ENCODE measurements around the gene GATA3. TPM values are rescaled to one million over a fixed set of nuclear protein-coding genes. Genes with fewer than 3 reads are reported as not detected.

Gene GATA3
- total and polyA plus RNA-seq, 2 experiments from 2014 or later: 0.23 TPM; not detected in 1

GRCh38 chr10:8052956-8053445 lies 1.5 kb upstream of the GATA3 start:
- peaks cover 4% of the 10 kb centered on the region; the same call in 1 of the 2 replicates for H4K20me1 ChIP-seq (replicated peaks; ENCODE audit: insufficient read depth)
- H3K4me2 ChIP-seq: peak overlapping the region; percentile 99
- no peak for TF ChIP-seq REST (IDR thresholded peaks at IDR 0.05; ENCODE audit: unreplicated experiment)
- no peak for TF ChIP-seq EZH2phosphoT487 (IDR thresholded peaks at IDR 0.05; ENCODE audit: unreplicated experiment)
- TF ChIP-seq ZNF114 (CRISPR knock-in tag; IDR thresholded peaks at IDR 0.05): no peak
- peak; percentile 91 for TF ChIP-seq EZH2 (IDR thresholded peaks at IDR 0.05; ENCODE audit: low read depth, unreplicated experiment)
- TF ChIP-seq POLR2AphosphoS5 (IDR thresholded peaks at IDR 0.05; ENCODE audit: low read depth): no peak
- TF ChIP-seq ZNF331 (CRISPR knock-in tag; IDR thresholded peaks at IDR 0.05; ENCODE audit: low read depth): no peak
- TF ChIP-seq CTCF (conservative IDR thresholded peaks at IDR 0.05; ENCODE audit: low read depth in 2 of 2): peak in 1 of 2 experiments; percentile 66; a peak in 2 of 4 replicates
- Mint-ChIP-seq H3K4me3 (peak overlapping the region; percentile 66), H3K27ac (no peak overlapping the region), H3K9me3 (no peaks in the 10 kb centered on the region; the same call in 2 of the 3 replicates), H3K36me3 (ENCODE audit: low read depth) (peaks cover 2% of the 10 kb centered on the region; the same call in 1 of the 3 replicates), H3K4me1 (peaks cover 51% of the 10 kb centered on the region), H3K27me3 (ENCODE audit: insufficient read depth, low read depth, poor library complexity) (peaks cover 91% of the 10 kb centered on the region)
- H3K27ac ChIP-seq (ENCODE audit: low read depth): no peak overlapping the region
- no peaks in the 10 kb centered on the region for H3K9me2 ChIP-seq (ENCODE audit: insufficient read depth)
- peak overlapping the region; percentile 60 for H3K4me3 ChIP-seq
- no peak for ATAC-seq
- DNase-seq (ENCODE audit: low spot score): no peak
- no peaks in the 10 kb centered on the region for H3K79me2 ChIP-seq (replicated peaks; ENCODE audit: insufficient read depth)
- peaks cover 49% of the 10 kb centered on the region for H3K4me1 ChIP-seq (ENCODE audit: insufficient read depth)
- peaks cover 97% of the 10 kb centered on the region for H3K27me3 ChIP-seq (ENCODE audit: insufficient read depth)
- H3K36me3 ChIP-seq (ENCODE audit: insufficient read depth): no peaks in the 10 kb centered on the region
- H3F3A ChIP-seq (replicated peaks; ENCODE audit: low read depth): peaks cover 33% of the 10 kb centered on the region
- H2AFZ ChIP-seq: no peak overlapping the region

GRCh38 chr10:8053446-8054243 lies 843 bp upstream of the GATA3 start:
- Histone ChIP-seq H3K36me3 (ENCODE audit: insufficient read depth) (no peaks in the 10 kb centered on the region), H3K27ac (ENCODE audit: low read depth) (no peak overlapping the region), H3K4me3 (peak overlapping the region; percentile 60), H3K4me1 (ENCODE audit: insufficient read depth) (peaks cover 44% of the 10 kb centered on the region), H2AFZ (0 out of 2 replicates have a peak overlapping the region, but pooled peaks have one; percentile 29), H3K4me2 (peak overlapping the region; percentile 99), H3K79me2 (replicated peaks; ENCODE audit: insufficient read depth) (no peaks in the 10 kb centered on the region), H3K27me3 (ENCODE audit: insufficient read depth) (peaks cover 97% of the 10 kb centered on the region), H3K9me2 (ENCODE audit: insufficient read depth) (no peaks in the 10 kb centered on the region), H4K20me1 (replicated peaks; ENCODE audit: insufficient read depth) (peaks cover 4% of the 10 kb centered on the region; the same call in 1 of the 2 replicates), H3F3A (replicated peaks; ENCODE audit: low read depth) (peaks cover 31% of the 10 kb centered on the region)
- H3K4me3 Mint-ChIP-seq: peak overlapping the region; percentile 77
- H3K27ac Mint-ChIP-seq: no peak overlapping the region
- peak; percentile 14 for ATAC-seq
- peaks cover 53% of the 10 kb centered on the region for H3K4me1 Mint-ChIP-seq
- peaks cover 91% of the 10 kb centered on the region for H3K27me3 Mint-ChIP-seq (ENCODE audit: insufficient read depth, low read depth, poor library complexity)
- TF ChIP-seq CTCF (conservative IDR thresholded peaks at IDR 0.05; ENCODE audit: low read depth in 2 of 2): peak in 1 of 2 experiments; percentile 82; a peak in 2 of 4 replicates
- peak; percentile 73 for TF ChIP-seq EZH2 (IDR thresholded peaks at IDR 0.05; ENCODE audit: low read depth, unreplicated experiment)
- no peak for TF ChIP-seq REST (IDR thresholded peaks at IDR 0.05; ENCODE audit: unreplicated experiment)
- peak; percentile 95 for DNase-seq (ENCODE audit: low spot score)
- no peaks in the 10 kb centered on the region; the same call in 2 of the 3 replicates for H3K9me3 Mint-ChIP-seq
- peaks cover 2% of the 10 kb centered on the region; the same call in 1 of the 3 replicates for H3K36me3 Mint-ChIP-seq (ENCODE audit: low read depth)

Measured in GM23338 (cell line).